WERI-Rb-1 (cell line): ENCODE data around the gene PCDHGB5.
A peak's percentile ranks its signal among the peaks of the same experiment; 100 is the strongest.
"Not testable (repeated sequence)": the region's sequence is repeated elsewhere in the genome, so short reads cannot be mapped to it uniquely, and the experiment has no call there.

Source experiments
- DNase-seq: peaks from one replicate; pipeline ENCODE4 v3.0.0-alpha.2; 2020
- H3K27ac ChIP-seq: fragments of 250-450 bp; sonication (Bioruptor Pico); 2 replicates; pipeline ENCODE4 v1.5.1; 2020; ENCODE audit warnings: mild to moderate bottlenecking, moderate library complexity
- H3K27me3 ChIP-seq: fragments of 250-450 bp; sonication (Bioruptor Pico); 2 replicates; pipeline ENCODE4 v1.5.1; 2021; ENCODE audit warnings: mild to moderate bottlenecking, low read depth, moderate library complexity; ENCODE audit not compliant: insufficient read depth, severe bottlenecking
- H3K36me3 ChIP-seq: fragments of 250-450 bp; sonication (Bioruptor Pico); 2 replicates; pipeline ENCODE4 v1.5.1; 2020; ENCODE audit warnings: mild to moderate bottlenecking, moderate library complexity
- H3K4me3 ChIP-seq: 2 replicates; pipeline ENCODE4 v1.5.1; 2011; ENCODE audit warnings: low read depth, mild to moderate bottlenecking, control low read depth, low read length
- H3K9me3 ChIP-seq: fragments of 250-450 bp; sonication (Bioruptor Pico); 2 replicates; pipeline ENCODE4 v1.5.1; 2021; ENCODE audit warnings: mild to moderate bottlenecking, moderate library complexity; ENCODE audit not compliant: severe bottlenecking
- CTCF ChIP-seq: IDR thresholded peaks from 2 replicates; pipeline ENCODE4 v1.5.1; 2011; ENCODE audit warnings: low read depth, mild to moderate bottlenecking, control low read depth, inconsistent platforms, low read length

The PCDHGB5 gene

DNA sequence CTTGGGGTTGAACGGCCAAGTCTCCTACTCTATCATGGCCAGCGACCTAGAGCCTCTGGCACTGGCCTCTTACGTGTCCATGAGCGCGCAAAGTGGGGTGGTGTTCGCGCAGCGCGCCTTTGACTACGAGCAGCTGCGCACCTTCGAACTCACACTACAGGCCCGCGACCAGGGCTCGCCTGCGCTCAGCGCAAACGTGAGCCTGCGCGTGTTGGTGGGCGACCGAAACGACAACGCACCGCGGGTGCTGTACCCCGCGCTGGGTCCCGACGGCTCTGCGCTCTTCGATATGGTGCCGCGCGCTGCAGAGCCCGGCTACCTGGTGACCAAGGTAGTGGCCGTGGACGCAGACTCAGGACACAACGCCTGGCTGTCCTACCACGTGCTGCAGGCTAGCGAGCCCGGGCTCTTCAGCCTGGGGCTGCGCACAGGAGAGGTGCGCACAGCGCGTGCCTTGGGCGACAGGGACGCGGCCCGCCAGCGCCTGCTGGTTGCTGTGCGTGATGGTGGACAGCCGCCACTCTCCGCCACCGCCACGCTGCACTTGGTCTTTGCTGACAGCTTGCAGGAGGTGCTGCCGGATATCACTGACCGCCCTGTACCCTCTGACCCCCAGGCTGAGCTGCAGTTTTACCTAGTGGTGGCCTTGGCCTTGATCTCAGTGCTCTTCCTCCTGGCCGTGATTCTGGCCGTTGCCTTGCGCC is 2.0 kb downstream of the PCDHGB5 start:
- H3K4me3 ChIP-seq = no peak overlapping the region
- no peak overlapping the region for H3K27ac ChIP-seq
- DNase-seq = no peak
- H3K9me3 ChIP-seq = peaks cover 4% of the 10 kb centered on the region
- TF ChIP-seq CTCF = no peak
- H3K36me3 ChIP-seq = no peaks in the 10 kb centered on the region
- no peaks in the 10 kb centered on the region for H3K27me3 ChIP-seq

DNA sequence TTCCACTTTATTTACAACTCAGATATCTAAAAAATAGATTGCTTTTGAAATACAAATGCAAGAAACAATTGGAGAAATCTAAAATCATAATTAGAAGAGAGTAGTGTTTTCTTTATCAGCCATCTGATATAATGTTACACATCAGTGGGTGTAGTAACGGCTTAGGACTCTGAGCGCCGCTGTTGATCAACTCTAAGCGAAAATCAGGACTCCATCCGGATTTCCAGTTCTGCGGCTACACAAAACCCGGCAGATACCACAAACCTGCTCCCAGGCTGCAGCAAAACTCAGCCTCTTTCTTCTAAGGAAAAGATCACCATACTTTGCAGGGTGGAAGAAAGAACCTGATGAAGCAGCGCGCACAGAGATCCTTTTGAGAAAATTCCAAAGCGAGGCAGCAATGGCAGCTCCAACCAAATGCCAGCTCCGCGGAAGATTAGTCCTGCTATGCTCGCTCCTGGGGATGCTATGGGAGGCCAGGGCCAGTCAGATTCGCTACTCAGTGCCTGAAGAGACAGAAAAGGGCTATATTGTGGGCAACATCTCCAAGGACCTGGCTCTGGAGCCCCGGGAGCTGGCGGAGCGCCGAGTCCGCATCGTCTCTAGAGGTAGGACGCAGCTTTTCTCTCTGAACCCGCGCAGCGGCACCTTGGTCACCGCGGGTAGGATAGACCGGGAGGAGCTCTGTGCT is 5.0 kb downstream of the PCDHGB5 start, which contains the start of gene PCDHGA9:
PCDHGA9 (plus strand) TSS at position 226 of the 691 bp plus-strand sequence; CDS start at position 401, 175 bp downstream.
- DNase-seq = peak; percentile 30
- no peaks in the 10 kb centered on the region for H3K36me3 ChIP-seq
- peaks cover 4% of the 10 kb centered on the region for H3K9me3 ChIP-seq
- H3K27me3 ChIP-seq = no peaks in the 10 kb centered on the region
- H3K27ac ChIP-seq = no peak within 1 kb of the TSS
- no peak within 1 kb of the TSS for H3K4me3 ChIP-seq
- TF ChIP-seq CTCF = peak; percentile 45

- peaks cover 4% of the 10 kb centered on the region for H3K9me3 ChIP-seq
- H3K4me3 ChIP-seq = no peak overlapping the region
- H3K27me3 ChIP-seq = no peaks in the 10 kb centered on the region
- no peak overlapping the region for H3K27ac ChIP-seq
- TF ChIP-seq CTCF = no peak
- no peak for DNase-seq
- H3K36me3 ChIP-seq = no peaks in the 10 kb centered on the region
Measured at GRCh38 chr5:141403387-141403786, 5.6 kb downstream of the PCDHGB5 start.

- H3K4me3 ChIP-seq, H3K9me3 ChIP-seq: not testable (repeated sequence)
- 0 out of 2 replicates have a peak, but pooled peaks have one; percentile 31 for TF ChIP-seq CTCF
Measured at GRCh38 chr5:141407790-141408505, 10.2 kb downstream of the PCDHGB5 start, which contains the start of gene PCDHGB6. PCDHGB6 (plus strand) TSS chr5:141408021; CDS start chr5:141408203, 182 bp downstream.

DNA sequence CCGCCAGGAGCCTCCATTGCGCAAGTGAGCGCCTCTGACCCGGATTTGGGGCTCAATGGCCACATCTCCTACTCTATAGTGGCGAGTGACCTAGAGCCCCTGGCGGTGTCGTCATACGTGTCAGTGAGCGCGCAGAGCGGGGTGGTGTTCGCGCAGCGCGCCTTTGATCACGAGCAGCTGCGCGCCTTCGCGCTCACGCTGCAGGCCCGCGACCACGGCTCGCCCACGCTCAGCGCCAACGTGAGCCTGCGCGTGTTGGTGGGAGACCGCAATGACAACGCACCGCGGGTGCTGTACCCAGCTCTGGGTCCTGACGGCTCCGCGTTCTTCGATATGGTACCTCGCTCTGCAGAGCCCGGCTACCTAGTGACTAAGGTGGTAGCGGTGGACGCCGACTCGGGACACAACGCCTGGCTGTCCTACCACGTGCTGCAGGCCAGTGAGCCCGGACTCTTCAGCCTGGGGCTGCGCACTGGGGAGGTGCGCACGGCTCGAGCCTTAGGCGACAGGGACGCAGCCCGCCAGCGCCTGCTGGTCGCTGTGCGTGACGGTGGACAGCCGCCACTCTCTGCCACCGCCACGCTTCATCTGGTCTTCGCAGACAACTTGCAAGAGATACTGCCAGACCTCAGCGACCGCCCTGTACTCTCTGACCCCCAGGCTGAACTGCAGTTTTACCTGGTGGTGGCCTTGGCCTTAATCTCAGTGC is 12.0 kb downstream of the PCDHGB5 start:
- H3K27ac ChIP-seq = no peak overlapping the region
- H3K36me3 ChIP-seq = no peaks in the 10 kb centered on the region
- H3K4me3 ChIP-seq = no peak overlapping the region
- H3K9me3 ChIP-seq = peaks cover 3% of the 10 kb centered on the region
- no peak for TF ChIP-seq CTCF
- DNase-seq = no peak
- no peaks in the 10 kb centered on the region for H3K27me3 ChIP-seq

More at GRCh38 chr5:141407790-141408505, 10.2 kb downstream of the PCDHGB5 start, which contains the start of gene PCDHGB6:
- H3K36me3 ChIP-seq, DNase-seq, H3K27ac ChIP-seq, H3K27me3 ChIP-seq: not testable (repeated sequence)
